GM23338 (cell line): ENCODE data around the gene AIG1.

Source experiments
- CTCF ChIP-seq, 2 experiments: fragments of 200-600 bp in 1 of 2; sonication (generic) in 1 of 2; conservative IDR thresholded peaks; 2 replicates each; pipeline versions ENCODE4 v1.5.1 to v1.6.1; 2016 to 2017; ENCODE audit warnings: antibody characterized with exemption in 2 of 2, low read depth in 2 of 2, mild to moderate bottlenecking in 2 of 2, moderate library complexity in 1 of 2
- EZH2 ChIP-seq: fragments of 200-600 bp; sonication (generic); IDR thresholded peaks from one replicate; pipeline ENCODE4 v1.8.0; 2017; ENCODE audit warnings: antibody characterized with exemption, mild to moderate bottlenecking, low read depth; ENCODE audit not compliant: unreplicated experiment
- EZH2phosphoT487 ChIP-seq: fragments of 200-600 bp; sonication (generic); IDR thresholded peaks from one replicate; pipeline ENCODE4 v1.8.1; 2018; ENCODE audit warnings: antibody characterized with exemption; ENCODE audit not compliant: unreplicated experiment
- POLR2AphosphoS5 ChIP-seq: IDR thresholded peaks from 2 replicates; pipeline ENCODE4 v1.6.1; 2016; ENCODE audit warnings: antibody characterized with exemption, low read depth
- REST ChIP-seq: IDR thresholded peaks from one replicate; pipeline ENCODE4 v1.6.1; 2018; ENCODE audit warnings: antibody characterized with exemption; ENCODE audit not compliant: unreplicated experiment
- ZNF462 ChIP-seq: fragments of 250-450 bp; sonication (Bioruptor Pico); IDR thresholded peaks from 2 replicates; pipeline ENCODE4 v1.5.0; 2020; ENCODE audit warnings: mild to moderate bottlenecking, moderate library complexity

- TF ChIP-seq CTCF (conservative IDR thresholded peaks at IDR 0.05; ENCODE audit: low read depth in 2 of 2) = no peak
- TF ChIP-seq EZH2phosphoT487 = no peak
- no peak for TF ChIP-seq POLR2AphosphoS5
- no peak for TF ChIP-seq ZNF462
- no peak for TF ChIP-seq REST
- no peak for TF ChIP-seq EZH2
Measured at GRCh38 chr6:143258945-143259344, 198.3 kb downstream of the AIG1 start.
